ENCODE results near the gene TRIM22.
"Not testable (repeated sequence)": the region's sequence is repeated elsewhere in the genome, so short reads cannot be mapped to it uniquely, and the experiment has no call there.

The TRIM22 gene

GRCh38 chr11:5690216-5690615 lies 626 bp downstream of the TRIM22 start:
- no peaks in the 10 kb centered on the region for H3K27me3 ChIP-seq (ENCODE audit: control insufficient read depth in 1 of 2, insufficient read depth in 2 of 2, low read length in 2 of 2)
- H3K4me3 ChIP-seq (ENCODE audit: low read depth in 1 of 2, low read length in 2 of 2), result peak overlapping the region; percentile 75 to 87
- H3K9me3 ChIP-seq (ENCODE audit: control insufficient read depth in 1 of 2, low read length in 2 of 2), result no peaks in the 10 kb centered on the region
- no peaks in the 10 kb centered on the region for H3K36me3 ChIP-seq (ENCODE audit: control insufficient read depth in 1 of 2, insufficient read depth in 2 of 2, low read length in 2 of 2)
- peak overlapping the region; percentile 89 for H3K27ac ChIP-seq (ENCODE audit: low read depth, low read length)
- H3K9ac ChIP-seq (ENCODE audit: low read depth in 1 of 2, low read length in 2 of 2), result peak overlapping the region; percentile 53 to 90
- H3K4me1 ChIP-seq (ENCODE audit: control insufficient read depth in 1 of 2, insufficient read depth in 2 of 2, low read length in 2 of 2), result peaks cover 16 to 22% of the 10 kb centered on the region in 2 donors

- peak overlapping the region; percentile 53 to 90 for H3K9ac ChIP-seq (ENCODE audit: low read depth in 1 of 2, low read length in 2 of 2)
- H3K4me1 ChIP-seq (ENCODE audit: control insufficient read depth in 1 of 2, insufficient read depth in 2 of 2, low read length in 2 of 2), result peaks cover 16 to 22% of the 10 kb centered on the region in 2 donors
- H3K27ac ChIP-seq (ENCODE audit: low read depth, low read length), result peak overlapping the region; percentile 89
- H3K4me3 ChIP-seq (ENCODE audit: low read depth in 1 of 2, low read length in 2 of 2), result peak overlapping the region; percentile 75 to 87
- no peaks in the 10 kb centered on the region for H3K27me3 ChIP-seq (ENCODE audit: control insufficient read depth in 1 of 2, insufficient read depth in 2 of 2, low read length in 2 of 2)
- H3K9me3 ChIP-seq (ENCODE audit: control insufficient read depth in 1 of 2, low read length in 2 of 2), result no peaks in the 10 kb centered on the region
- H3K36me3 ChIP-seq (ENCODE audit: control insufficient read depth in 1 of 2, insufficient read depth in 2 of 2, low read length in 2 of 2), result no peaks in the 10 kb centered on the region
Measured at GRCh38 chr11:5690736-5691135, 1.1 kb downstream of the TRIM22 start.

GRCh38 chr11:5691238-5691963 lies 1.8 kb downstream of the TRIM22 start:
- H3K27me3 ChIP-seq (ENCODE audit: control insufficient read depth in 1 of 2, insufficient read depth in 2 of 2, low read length in 2 of 2); H3K9me3 ChIP-seq (ENCODE audit: control insufficient read depth in 1 of 2, low read length in 2 of 2); H3K36me3 ChIP-seq (ENCODE audit: control insufficient read depth in 1 of 2, insufficient read depth in 2 of 2, low read length in 2 of 2): not testable (repeated sequence)
- Histone ChIP-seq H3K27ac (ENCODE audit: low read depth, low read length) (peak overlapping the region; percentile 89), H3K9ac (ENCODE audit: low read depth in 1 of 2, low read length in 2 of 2) (peak overlapping the region; percentile 53 to 90), H3K4me3 (ENCODE audit: low read depth in 1 of 2, low read length in 2 of 2) (peak overlapping the region; percentile 75 to 87), H3K4me1 (ENCODE audit: control insufficient read depth in 1 of 2, insufficient read depth in 2 of 2, low read length in 2 of 2) (peaks cover 16 to 22% of the 10 kb centered on the region in 2 donors)

- Histone ChIP-seq H3K4me3 (ENCODE audit: low read depth in 1 of 2, low read length in 2 of 2) (peak overlapping the region in 1 of 2 donors; percentile 3), H3K4me1 (ENCODE audit: control insufficient read depth in 1 of 2, insufficient read depth in 2 of 2, low read length in 2 of 2) (peaks cover 16 to 22% of the 10 kb centered on the region in 2 donors), H3K27me3 (ENCODE audit: control insufficient read depth in 1 of 2, insufficient read depth in 2 of 2, low read length in 2 of 2) (no peaks in the 10 kb centered on the region), H3K9ac (ENCODE audit: low read depth in 1 of 2, low read length in 2 of 2) (no peak overlapping the region), H3K36me3 (ENCODE audit: control insufficient read depth in 1 of 2, insufficient read depth in 2 of 2, low read length in 2 of 2) (peaks cover 5 to 10% of the 10 kb centered on the region in 2 donors), H3K9me3 (ENCODE audit: control insufficient read depth in 1 of 2, low read length in 2 of 2) (no peaks in the 10 kb centered on the region), H3K27ac (ENCODE audit: low read depth, low read length) (no peak overlapping the region)
Measured at GRCh38 chr11:5691964-5692361, 2.4 kb downstream of the TRIM22 start.

GRCh38 chr11:5694642-5695041 lies 5.1 kb downstream of the TRIM22 start:
- H3K9me3 ChIP-seq (ENCODE audit: control insufficient read depth in 1 of 2, low read length in 2 of 2), result no peaks in the 10 kb centered on the region
- peaks cover 5 to 17% of the 10 kb centered on the region in 2 donors for H3K36me3 ChIP-seq (ENCODE audit: control insufficient read depth in 1 of 2, insufficient read depth in 2 of 2, low read length in 2 of 2)
- H3K4me3 ChIP-seq (ENCODE audit: low read depth in 1 of 2, low read length in 2 of 2), result no peak overlapping the region
- no peak overlapping the region for H3K9ac ChIP-seq (ENCODE audit: low read depth in 1 of 2, low read length in 2 of 2)
- no peaks in the 10 kb centered on the region for H3K27me3 ChIP-seq (ENCODE audit: control insufficient read depth in 1 of 2, insufficient read depth in 2 of 2, low read length in 2 of 2)
- H3K4me1 ChIP-seq (ENCODE audit: control insufficient read depth in 1 of 2, insufficient read depth in 2 of 2, low read length in 2 of 2), result peaks cover 6 to 16% of the 10 kb centered on the region in 2 donors
- H3K27ac ChIP-seq (ENCODE audit: low read depth, low read length), result no peak overlapping the region

- Histone ChIP-seq H3K4me1 (ENCODE audit: control insufficient read depth in 1 of 2, insufficient read depth in 2 of 2, low read length in 2 of 2) (peaks cover 4 to 10% of the 10 kb centered on the region in 2 donors), H3K4me3 (ENCODE audit: low read depth in 1 of 2, low read length in 2 of 2) (no peak overlapping the region), H3K27me3 (ENCODE audit: control insufficient read depth in 1 of 2, insufficient read depth in 2 of 2, low read length in 2 of 2) (no peaks in the 10 kb centered on the region), H3K9me3 (ENCODE audit: control insufficient read depth in 1 of 2, low read length in 2 of 2) (no peaks in the 10 kb centered on the region), H3K36me3 (ENCODE audit: control insufficient read depth in 1 of 2, insufficient read depth in 2 of 2, low read length in 2 of 2) (peaks cover 5 to 17% of the 10 kb centered on the region in 2 donors), H3K27ac (ENCODE audit: low read depth, low read length) (no peak overlapping the region), H3K9ac (ENCODE audit: low read depth in 1 of 2, low read length in 2 of 2) (no peak overlapping the region)
Measured at GRCh38 chr11:5695580-5695979, 6.0 kb downstream of the TRIM22 start.

GRCh38 chr11:5696210-5696609 lies 6.6 kb downstream of the TRIM22 start:
- no peaks in the 10 kb centered on the region for H3K9me3 ChIP-seq (ENCODE audit: control insufficient read depth in 1 of 2, low read length in 2 of 2)
- no peaks in the 10 kb centered on the region for H3K27me3 ChIP-seq (ENCODE audit: control insufficient read depth in 1 of 2, insufficient read depth in 2 of 2, low read length in 2 of 2)
- H3K36me3 ChIP-seq (ENCODE audit: control insufficient read depth in 1 of 2, insufficient read depth in 2 of 2, low read length in 2 of 2), result peaks cover 5 to 17% of the 10 kb centered on the region in 2 donors
- H3K4me3 ChIP-seq (ENCODE audit: low read depth in 1 of 2, low read length in 2 of 2), result no peak overlapping the region
- no peak overlapping the region for H3K9ac ChIP-seq (ENCODE audit: low read depth in 1 of 2, low read length in 2 of 2)
- peaks cover 4% of the 10 kb centered on the region in 2 donors for H3K4me1 ChIP-seq (ENCODE audit: control insufficient read depth in 1 of 2, insufficient read depth in 2 of 2, low read length in 2 of 2)
- H3K27ac ChIP-seq (ENCODE audit: low read depth, low read length), result no peak overlapping the region

- no peaks in the 10 kb centered on the region for H3K9me3 ChIP-seq (ENCODE audit: control insufficient read depth in 1 of 2, low read length in 2 of 2)
- H3K4me1 ChIP-seq (ENCODE audit: control insufficient read depth in 1 of 2, insufficient read depth in 2 of 2, low read length in 2 of 2), result peaks cover 0 to 4% of the 10 kb centered on the region in 2 donors
- H3K27me3 ChIP-seq (ENCODE audit: control insufficient read depth in 1 of 2, insufficient read depth in 2 of 2, low read length in 2 of 2), result no peaks in the 10 kb centered on the region
- peaks cover 8 to 17% of the 10 kb centered on the region in 2 donors for H3K36me3 ChIP-seq (ENCODE audit: control insufficient read depth in 1 of 2, insufficient read depth in 2 of 2, low read length in 2 of 2)
- no peak overlapping the region for H3K4me3 ChIP-seq (ENCODE audit: low read depth in 1 of 2, low read length in 2 of 2)
- no peak overlapping the region for H3K9ac ChIP-seq (ENCODE audit: low read depth in 1 of 2, low read length in 2 of 2)
- no peak overlapping the region for H3K27ac ChIP-seq (ENCODE audit: low read depth, low read length)
Measured at GRCh38 chr11:5698281-5698680, 8.7 kb downstream of the TRIM22 start.

- Histone ChIP-seq H3K27ac (ENCODE audit: low read depth, low read length) (no peak overlapping the region), H3K9ac (ENCODE audit: low read depth in 1 of 2, low read length in 2 of 2) (no peak overlapping the region), H3K27me3 (ENCODE audit: control insufficient read depth in 1 of 2, insufficient read depth in 2 of 2, low read length in 2 of 2) (no peaks in the 10 kb centered on the region), H3K4me1 (ENCODE audit: control insufficient read depth in 1 of 2, insufficient read depth in 2 of 2, low read length in 2 of 2) (no peaks in the 10 kb centered on the region), H3K9me3 (ENCODE audit: control insufficient read depth in 1 of 2, low read length in 2 of 2) (no peaks in the 10 kb centered on the region), H3K4me3 (ENCODE audit: low read depth in 1 of 2, low read length in 2 of 2) (no peak overlapping the region), H3K36me3 (ENCODE audit: control insufficient read depth in 1 of 2, insufficient read depth in 2 of 2, low read length in 2 of 2) (peaks cover 8 to 17% of the 10 kb centered on the region in 2 donors)
Measured at GRCh38 chr11:5700421-5701054, 10.9 kb downstream of the TRIM22 start.

- Histone ChIP-seq H3K27ac (ENCODE audit: low read depth, low read length) (no peak overlapping the region), H3K4me3 (ENCODE audit: low read depth in 1 of 2, low read length in 2 of 2) (no peak overlapping the region), H3K9me3 (ENCODE audit: control insufficient read depth in 1 of 2, low read length in 2 of 2) (no peaks in the 10 kb centered on the region), H3K4me1 (ENCODE audit: control insufficient read depth in 1 of 2, insufficient read depth in 2 of 2, low read length in 2 of 2) (no peaks in the 10 kb centered on the region), H3K36me3 (ENCODE audit: control insufficient read depth in 1 of 2, insufficient read depth in 2 of 2, low read length in 2 of 2) (peaks cover 6 to 18% of the 10 kb centered on the region in 2 donors), H3K9ac (ENCODE audit: low read depth in 1 of 2, low read length in 2 of 2) (no peak overlapping the region), H3K27me3 (ENCODE audit: control insufficient read depth in 1 of 2, insufficient read depth in 2 of 2, low read length in 2 of 2) (no peaks in the 10 kb centered on the region)
Measured at GRCh38 chr11:5701055-5701577, 11.5 kb downstream of the TRIM22 start.

Measured in duodenal mucosa (tissue), 2 donors.